ENCODE data around the gene CKAP4. TPM values are rescaled to one million over a fixed set of nuclear protein-coding genes. Genes with fewer than 3 reads are reported as not detected.

CKAP4 gene
- total and polyA plus RNA-seq, 4 donors: 15.3 to 82.6 (median 65.2) TPM

- no peak overlapping the region for H3K9ac ChIP-seq (ENCODE audit: insufficient read depth in 1 of 2, low read length in 2 of 2)
- peaks cover 0 to 1% (median 0%) of the 10 kb centered on the region in 5 donors for H3K4me1 ChIP-seq (ENCODE audit: control insufficient read depth in 5 of 5, insufficient read depth in 5 of 5, low read length in 5 of 5)
- DNase-seq (no peak), ATAC-seq (ENCODE audit: insufficient read depth, low FRiP score) (no peak)
- TF ChIP-seq CTCF (IDR thresholded peaks at IDR 0.05; ENCODE audit: control extremely low read depth, extremely low read depth): no peak
- H3K9me3 ChIP-seq (ENCODE audit: control insufficient read depth in 4 of 4, insufficient read depth in 3 of 4, low read length in 3 of 4): peaks cover 0 to 3% (median 0%) of the 10 kb centered on the region in 4 donors
- H3K4me3 ChIP-seq: no peak overlapping the region
- H3K27ac ChIP-seq (ENCODE audit: low read depth in 1 of 2, low read length in 1 of 2): no peak overlapping the region
- H3K27me3 ChIP-seq (ENCODE audit: control insufficient read depth in 3 of 3, insufficient read depth in 3 of 3, low read length in 2 of 3): no peaks in the 10 kb centered on the region
- no peaks in the 10 kb centered on the region for H3K36me3 ChIP-seq (ENCODE audit: control insufficient read depth in 4 of 4, insufficient read depth in 4 of 4, low read length in 4 of 4)
- WGBS, 2 donors: 91 to 92% methylated on average over 3 of the region's 3 CpGs
Observed at GRCh38 chr12:106254724-106255123, 6.9 kb upstream of the CKAP4 start.

- DNase-seq (no peak), ATAC-seq (ENCODE audit: insufficient read depth, low FRiP score) (no peak)
- H3K9ac ChIP-seq (ENCODE audit: insufficient read depth in 1 of 2, low read length in 2 of 2): no peak overlapping the region
- no peaks in the 10 kb centered on the region for H3K36me3 ChIP-seq (ENCODE audit: control insufficient read depth in 4 of 4, insufficient read depth in 4 of 4, low read length in 4 of 4)
- WGBS, 2 donors: 76 to 80% methylated on average over 6 of the region's 6 CpGs
- H3K4me1 ChIP-seq (ENCODE audit: control insufficient read depth in 5 of 5, insufficient read depth in 5 of 5, low read length in 5 of 5): peaks cover 0 to 11% (median 0%) of the 10 kb centered on the region in 5 donors
- no peaks in the 10 kb centered on the region for H3K27me3 ChIP-seq (ENCODE audit: control insufficient read depth in 3 of 3, insufficient read depth in 3 of 3, low read length in 2 of 3)
- H3K4me3 ChIP-seq: no peak overlapping the region
- H3K27ac ChIP-seq (ENCODE audit: low read depth in 1 of 2, low read length in 1 of 2): no peak overlapping the region
- no peaks in the 10 kb centered on the region for H3K9me3 ChIP-seq (ENCODE audit: control insufficient read depth in 4 of 4, insufficient read depth in 3 of 4, low read length in 3 of 4)
- no peak for TF ChIP-seq CTCF (IDR thresholded peaks at IDR 0.05; ENCODE audit: control extremely low read depth, extremely low read depth)
Observed at GRCh38 chr12:106251631-106252455, 4.0 kb upstream of the CKAP4 start.

- Histone ChIP-seq H3K36me3 (ENCODE audit: control insufficient read depth in 4 of 4, insufficient read depth in 4 of 4, low read length in 4 of 4) (peaks cover 0 to 2% (median 0%) of the 10 kb centered on the region in 4 donors), H3K27me3 (ENCODE audit: control insufficient read depth in 3 of 3, insufficient read depth in 3 of 3, low read length in 2 of 3) (no peaks in the 10 kb centered on the region), H3K9ac (ENCODE audit: insufficient read depth in 1 of 2, low read length in 2 of 2) (peak overlapping the region in 1 of 2 donors; percentile 76), H3K4me1 (ENCODE audit: control insufficient read depth in 5 of 5, insufficient read depth in 5 of 5, low read length in 5 of 5) (peaks cover 0 to 32% (median 11%) of the 10 kb centered on the region in 5 donors), H3K27ac (ENCODE audit: low read depth in 1 of 2, low read length in 1 of 2) (peak overlapping the region; percentile 7 to 99), H3K4me3 (no peak overlapping the region), H3K9me3 (ENCODE audit: control insufficient read depth in 4 of 4, insufficient read depth in 3 of 4, low read length in 3 of 4) (no peaks in the 10 kb centered on the region)
- TF ChIP-seq CTCF (IDR thresholded peaks at IDR 0.05; ENCODE audit: control extremely low read depth, extremely low read depth): no peak
- ATAC-seq (ENCODE audit: insufficient read depth, low FRiP score): no peak
- DNase-seq: no peak
- WGBS, 2 donors: 76 to 87% methylated on average over 5 of the region's 5 CpGs
Observed at GRCh38 chr12:106249411-106250135, 1.8 kb upstream of the CKAP4 start.

Data from lung (tissue), 12 donors.